ENCODE data around the gene JAML.

JAML gene

DNA sequence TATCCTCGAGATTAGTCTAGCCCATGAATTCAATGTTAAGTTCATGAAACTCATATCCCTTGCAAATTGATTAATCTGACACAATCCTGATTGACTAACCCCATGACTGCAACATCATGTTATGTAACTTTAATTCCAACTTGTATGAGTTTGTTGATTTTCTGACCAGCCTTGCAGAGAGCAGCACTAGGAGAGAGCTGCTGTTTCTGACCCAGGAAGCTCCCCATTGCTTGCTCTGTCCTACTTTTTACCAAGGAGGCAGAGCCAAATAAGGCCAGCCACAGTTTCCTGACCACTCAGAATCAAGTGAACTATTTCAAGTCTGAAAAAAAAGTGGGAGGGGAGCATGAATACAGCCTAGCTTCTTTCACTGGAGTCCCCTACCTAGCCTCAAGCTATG lies 14.1 kb upstream of the JAML start:
- DNase-seq: no peak

DNA sequence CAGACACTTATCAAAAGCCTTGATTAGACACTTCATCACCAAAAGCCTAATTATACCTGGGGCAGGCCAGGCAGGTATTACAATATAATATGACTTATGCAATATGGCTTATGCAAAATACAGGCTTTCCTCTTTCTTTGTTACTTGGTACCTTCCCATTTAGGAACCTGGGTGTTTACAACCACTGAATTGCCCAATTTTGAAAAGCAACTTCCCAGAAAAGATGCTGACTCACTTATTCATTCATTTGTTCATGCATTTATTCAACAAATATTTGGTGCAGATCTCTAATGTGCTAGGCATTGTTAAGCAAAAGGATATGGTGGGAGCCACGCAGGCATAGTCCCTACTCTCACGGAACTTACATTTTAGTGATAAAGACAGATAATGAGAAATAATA lies 13.6 kb upstream of the JAML start:
- DNase-seq: no peak

DNA sequence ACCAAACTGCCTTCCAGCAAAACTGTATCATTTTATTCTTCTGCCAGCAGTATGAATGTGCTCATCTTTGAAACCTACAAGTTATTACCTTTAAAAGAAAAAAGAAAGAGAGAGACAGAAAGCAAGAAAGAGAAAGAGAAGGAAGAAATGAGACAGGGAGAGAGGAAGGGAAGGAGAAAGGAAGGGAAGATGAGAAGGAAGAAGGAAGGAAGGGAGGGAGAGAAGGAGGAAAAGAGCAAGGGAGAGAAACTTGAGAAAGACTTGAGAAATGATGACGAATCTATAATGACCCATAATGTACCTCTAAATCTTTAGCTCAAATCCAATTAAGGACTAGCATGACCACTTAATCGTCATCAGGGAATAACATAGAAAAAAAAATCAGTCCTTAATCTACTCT lies 11.4 kb upstream of the JAML start:
- no peak for DNase-seq

DNA sequence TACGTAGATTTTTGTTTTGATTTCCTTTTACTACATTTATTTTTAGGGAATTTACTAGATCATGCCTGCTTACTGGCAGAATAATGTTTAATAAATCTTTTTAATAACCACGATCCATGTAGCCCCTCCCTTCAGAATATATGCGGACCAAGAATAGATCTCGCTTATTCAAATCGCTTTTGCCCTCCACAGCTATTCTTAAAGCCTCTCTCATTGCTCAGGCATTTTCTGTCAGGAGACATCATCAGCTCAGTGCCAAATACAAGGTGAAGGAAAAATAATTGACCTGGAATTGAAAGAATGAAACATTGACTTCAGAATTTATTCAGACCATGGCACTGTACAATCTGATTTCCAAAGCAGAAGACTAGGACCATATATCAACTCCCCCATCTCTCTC lies 10.0 kb upstream of the JAML start:
- DNase-seq: no peak

DNA sequence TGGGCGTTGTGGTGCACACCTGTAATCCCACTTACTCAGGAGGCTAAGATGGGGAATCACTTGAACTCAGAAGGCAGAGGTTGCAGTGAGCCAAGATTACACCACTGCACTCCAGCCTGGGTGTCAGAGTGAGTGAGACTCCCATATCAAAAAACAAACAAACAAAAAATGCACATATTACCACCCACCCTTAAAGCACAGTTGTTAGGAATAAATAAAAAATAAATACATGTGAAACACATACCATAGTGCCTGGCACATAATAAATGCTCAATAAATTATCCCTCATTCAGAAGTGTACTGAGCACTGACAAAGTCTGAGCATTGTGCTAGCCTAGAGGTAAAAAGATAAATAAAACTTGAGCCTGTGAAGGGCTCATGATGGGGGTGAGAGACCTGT lies 9.0 kb upstream of the JAML start:
- no peak for DNase-seq

DNA sequence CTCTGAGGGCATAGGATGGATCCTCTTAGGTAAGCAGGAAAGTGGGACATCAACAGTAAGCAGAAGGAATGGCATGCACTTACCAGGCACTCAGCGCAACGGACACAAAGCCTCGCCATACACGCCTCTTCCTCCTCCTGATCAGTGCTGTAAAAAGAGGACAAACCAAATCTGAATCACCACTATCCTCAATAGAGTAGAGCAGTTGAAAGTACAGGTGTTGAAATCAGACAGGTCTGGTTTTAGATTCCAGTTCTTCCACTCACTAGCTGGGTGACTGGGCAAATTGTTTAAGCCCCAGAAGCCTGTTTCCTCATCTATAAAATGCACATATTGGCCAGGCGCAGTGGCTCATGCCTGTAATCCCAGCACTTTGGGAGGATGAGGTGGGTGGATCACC lies 8.6 kb upstream of the JAML start:
- no peak for DNase-seq

DNA sequence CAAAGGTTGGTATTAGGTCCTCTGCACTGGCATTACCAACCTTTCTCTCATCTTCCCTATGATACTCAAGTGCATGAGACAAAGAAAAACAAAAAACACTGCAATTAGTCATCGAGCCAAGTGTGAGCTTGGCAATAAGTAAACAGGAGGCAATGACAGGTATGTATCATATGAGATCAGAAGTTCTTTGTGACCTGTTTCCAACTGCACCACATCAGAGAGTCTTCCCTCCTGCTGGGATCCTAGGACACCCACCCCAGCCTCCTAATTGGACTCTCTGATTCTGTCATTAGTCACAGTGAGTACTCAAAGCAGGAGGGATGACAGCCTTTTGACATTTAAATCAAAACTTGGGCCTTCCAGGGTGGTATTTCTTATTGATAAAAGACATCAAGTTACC lies 7.8 kb upstream of the JAML start:
- no peak for DNase-seq

DNA sequence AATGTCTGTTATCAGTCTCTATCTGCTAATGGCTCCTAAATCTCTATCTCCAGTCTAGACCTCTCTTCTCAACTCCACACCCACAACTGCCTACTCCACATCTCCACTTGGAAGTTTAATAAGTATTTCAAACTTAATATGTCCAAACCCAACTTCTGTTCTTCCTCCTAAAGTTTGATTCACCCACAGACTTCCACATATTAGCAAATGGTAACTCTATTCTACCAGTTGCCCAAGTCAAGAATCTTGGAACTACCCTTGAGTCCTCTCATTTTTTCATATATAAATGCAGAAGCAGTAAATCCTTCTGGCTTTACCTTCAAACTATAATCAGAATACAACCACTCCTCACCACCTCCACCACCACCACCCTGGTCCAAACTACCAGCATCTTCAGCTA lies 6.7 kb upstream of the JAML start:
- no peak for DNase-seq

DNA sequence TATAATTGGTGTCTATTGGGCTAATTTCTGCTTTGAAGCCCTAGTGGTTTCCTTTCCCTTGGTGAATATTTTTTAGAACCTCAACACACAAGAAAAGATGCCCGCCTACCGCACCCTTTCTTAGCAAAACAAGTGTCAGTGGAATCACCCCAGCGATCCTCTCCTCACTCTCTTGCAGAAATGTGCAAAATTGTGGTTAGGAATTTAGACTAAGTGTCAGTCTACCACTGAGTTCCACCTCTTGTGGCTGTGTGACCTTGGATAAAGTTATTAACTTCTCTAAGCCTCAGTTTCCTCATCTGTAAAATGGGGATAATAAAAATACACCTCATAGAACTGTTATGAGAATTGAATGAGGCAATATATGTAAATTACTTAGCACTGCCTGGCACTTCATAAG lies 5.3 kb upstream of the JAML start:
- no peak for DNase-seq

DNA sequence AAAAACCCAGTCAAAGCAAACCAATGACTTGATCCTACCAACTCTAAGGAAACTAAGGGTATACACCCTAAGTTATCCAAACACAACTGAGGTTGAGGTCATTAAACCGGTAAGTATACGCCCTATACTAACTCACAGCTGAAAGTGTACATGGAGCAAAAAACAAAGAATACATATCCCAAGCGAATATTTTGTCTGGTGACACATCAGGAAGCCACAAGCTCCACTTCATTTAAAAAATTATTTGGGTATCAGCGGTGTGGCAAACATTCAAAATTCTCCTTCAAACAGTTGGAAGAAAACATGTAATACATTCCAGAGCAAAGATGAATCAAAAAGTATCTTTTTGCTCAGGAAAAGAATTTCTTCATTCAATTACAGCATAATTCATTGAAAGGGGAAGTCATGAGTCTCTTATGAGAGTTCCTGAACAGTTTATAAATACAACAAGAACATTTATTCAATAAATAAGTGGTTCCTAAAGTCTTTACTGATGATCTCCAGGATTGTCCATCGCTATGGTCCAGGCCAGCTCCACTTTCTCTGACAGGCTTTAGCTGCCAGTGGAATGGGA lies 4.5 kb upstream of the JAML start:
- DNase-seq: no peak

DNA sequence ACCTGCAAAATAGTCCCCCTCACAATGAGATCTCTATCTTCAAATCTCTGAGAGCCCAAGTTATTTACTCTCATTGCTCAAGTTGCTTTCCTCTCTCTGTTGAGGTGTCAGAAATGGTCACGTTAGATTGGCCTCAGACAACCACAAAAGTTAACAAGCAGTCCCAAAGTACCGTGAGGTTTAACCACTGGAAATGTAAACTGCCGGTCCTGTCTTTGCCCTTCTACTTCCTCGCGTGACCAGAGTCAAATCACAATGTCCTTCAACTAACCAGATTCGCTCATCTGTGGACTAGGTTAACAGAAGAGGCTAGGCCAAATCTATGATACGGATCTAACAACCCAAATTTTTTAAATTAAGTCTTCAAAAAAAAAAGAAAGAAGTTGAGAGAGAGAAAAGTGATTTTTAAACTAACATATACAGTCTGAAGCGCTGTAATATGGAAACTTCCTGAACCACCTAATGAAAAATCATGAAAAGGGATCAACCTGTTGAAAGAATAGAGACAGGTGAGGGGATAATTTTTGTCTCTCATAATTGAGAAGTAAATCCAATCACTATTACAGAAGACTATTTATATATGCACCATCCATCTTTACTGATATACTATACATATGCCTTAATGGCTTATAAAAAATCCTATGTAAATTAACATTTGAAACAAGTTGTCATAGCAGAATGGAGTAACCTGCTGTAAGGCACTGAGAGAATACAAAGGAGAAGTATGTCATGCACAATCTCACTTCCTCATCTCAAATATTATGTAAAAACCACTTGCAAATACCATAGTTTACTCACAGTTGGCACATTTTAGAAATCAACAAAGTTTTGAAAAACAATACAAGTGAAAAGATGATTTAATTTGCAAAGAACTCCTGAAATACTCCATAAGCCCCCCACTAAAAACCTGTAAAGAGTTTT lies 3.3 kb upstream of the JAML start:
- DNase-seq: no peak

DNA sequence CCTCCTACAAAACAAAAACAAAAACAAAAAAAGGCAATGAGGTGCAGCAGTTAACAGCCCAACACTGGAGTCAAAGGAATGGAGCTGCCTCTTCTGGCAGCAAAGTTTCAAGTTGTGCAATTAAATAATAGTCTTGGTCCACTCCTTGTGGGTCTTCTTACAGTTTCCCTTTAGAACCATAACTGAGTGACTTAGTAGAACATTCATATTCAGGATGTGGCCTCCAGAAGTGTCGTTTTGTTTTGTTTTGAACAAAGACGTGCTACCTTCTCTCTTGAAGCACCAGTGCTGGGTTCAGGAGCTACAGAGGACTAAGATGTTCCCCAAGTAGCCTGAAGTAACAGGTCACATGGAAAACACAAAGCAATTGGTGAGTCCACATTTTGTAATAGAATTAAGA lies 2.0 kb upstream of the JAML start:
- no peak for DNase-seq

DNA sequence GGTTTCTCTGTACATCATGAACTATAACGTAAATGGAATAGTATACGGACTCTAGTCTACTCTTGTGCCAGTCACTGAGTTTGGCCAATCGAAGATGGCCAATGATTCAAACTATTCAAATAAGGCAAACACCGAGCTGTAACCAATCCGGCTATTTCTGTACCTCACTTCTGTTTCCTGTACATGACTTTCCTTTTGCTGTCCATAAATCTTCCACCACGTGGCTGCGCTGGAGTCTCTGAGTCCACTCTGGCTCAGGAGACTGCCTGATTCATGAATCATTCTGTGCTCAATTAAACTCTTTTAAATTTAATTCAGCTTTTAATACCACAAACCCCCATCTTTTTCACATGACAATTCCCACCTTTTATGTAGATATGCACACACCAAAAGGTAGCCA lies 1.5 kb upstream of the JAML start:
- DNase-seq: no peak

DNA sequence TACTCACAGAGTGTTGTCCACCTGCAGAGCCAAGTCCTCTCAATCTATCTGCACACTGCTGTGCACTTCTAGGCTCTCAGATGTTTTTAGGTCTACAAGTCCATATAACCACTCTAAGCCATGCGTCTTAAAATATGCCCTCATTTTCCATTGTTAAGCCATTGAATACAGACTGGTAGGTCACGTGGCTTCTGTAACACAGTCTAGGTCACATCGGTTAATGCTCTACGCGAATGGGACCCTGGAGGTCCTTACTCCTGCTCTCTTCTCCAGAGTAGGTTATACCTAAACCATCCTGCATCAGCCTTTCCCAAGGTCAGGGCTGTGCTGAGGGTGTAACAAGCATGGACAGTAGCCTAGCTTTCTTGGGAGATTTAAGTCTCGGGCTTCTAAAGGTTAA lies 819 bp downstream of the JAML start:
- DNase-seq: no peak

DNA sequence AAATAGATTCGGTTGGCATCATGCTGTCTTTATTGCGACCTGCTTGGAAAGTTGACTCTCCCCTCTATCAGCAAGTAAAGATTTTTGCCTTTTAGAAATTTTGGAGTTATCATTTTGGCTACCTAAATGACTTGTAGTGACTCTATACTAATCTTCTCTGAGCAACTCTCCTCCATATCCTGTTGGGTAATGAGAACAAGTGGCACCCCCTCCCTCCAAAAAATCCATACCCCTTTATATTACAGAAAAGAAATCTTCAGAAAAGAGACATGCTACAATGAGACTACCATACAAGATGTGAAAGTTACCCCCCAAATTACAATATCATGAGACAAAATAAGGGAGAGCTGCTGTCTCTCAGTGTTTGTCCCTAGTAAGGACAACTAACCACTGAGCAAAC lies 1.2 kb downstream of the JAML start:
- DNase-seq: no peak

DNA sequence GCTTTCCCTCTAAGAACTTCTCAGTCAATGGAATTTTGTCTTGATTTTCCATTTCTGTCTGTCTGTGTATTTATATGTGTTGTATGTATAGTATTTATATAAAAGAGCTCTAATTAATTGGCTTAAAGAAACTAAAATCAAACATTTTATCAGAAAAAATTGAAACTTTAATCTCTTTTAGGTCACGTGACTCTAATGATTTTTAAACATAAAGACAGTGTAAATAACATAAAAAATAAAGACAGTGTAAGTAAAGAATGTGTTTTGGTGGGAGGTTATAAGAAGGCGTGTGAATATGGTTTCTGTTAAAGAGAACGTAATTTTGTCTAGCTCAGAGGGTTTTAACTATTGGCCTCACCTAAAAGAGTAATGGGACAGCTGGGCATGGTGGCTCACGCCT lies 2.4 kb downstream of the JAML start:
- DNase-seq: no peak

DNA sequence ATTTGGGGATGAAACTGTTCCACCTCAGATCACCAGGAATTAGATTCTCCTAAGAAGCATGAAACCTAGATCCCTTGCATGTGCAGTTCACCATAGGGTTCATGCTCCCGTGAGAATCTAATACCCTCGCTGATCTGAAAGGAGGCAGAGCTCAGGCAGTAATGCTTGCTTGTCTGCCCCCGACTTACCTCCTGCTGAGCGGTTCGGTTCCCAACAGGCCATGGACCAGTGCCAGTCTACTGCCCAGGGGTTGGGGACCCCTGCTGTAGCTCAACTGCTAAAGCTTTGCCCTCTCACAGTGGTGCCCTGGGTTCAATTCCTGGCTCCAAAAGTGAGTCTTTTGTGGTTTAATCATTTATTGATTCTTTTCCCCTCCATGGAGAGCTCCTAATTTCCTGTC lies 3.4 kb downstream of the JAML start:
- DNase-seq: no peak

DNA sequence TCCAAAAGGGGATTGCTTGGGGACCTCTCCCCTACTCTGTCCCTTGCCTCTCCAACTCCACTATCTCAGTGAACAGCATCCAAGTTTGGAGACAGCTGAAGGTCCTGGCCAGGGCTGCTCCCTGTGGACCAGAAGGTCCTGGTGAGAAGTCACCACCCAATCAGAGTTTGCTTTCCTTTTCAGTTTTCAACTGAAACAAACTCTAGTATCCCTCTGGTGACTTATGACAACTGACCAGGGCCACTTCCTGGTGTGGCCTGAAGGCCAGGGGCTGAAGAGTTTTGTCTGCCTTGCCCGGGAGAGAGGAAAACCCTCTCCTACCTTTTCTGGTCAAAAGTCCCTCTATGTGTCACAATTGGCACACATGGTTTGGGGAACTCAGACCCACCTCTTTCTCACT lies 5.1 kb downstream of the JAML start:
- DNase-seq: no peak

DNA sequence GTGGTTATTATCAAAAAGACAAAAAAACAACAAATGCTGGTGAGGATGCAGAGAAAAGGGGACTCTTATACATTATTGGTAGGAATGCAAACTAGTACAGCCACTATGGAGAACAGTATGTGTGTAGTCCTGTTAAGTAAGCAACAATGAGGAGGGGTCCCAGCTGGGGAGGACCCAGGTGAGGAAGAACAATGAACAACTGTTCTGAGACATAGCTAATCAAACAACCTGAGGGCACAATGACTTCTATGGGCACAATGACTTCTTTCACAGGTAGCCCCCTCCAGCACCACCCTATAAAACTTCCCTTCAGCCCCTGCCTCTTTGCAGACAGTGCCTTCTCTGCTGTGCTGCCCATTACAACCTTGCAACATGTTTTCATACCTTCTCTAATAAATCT lies 5.6 kb downstream of the JAML start:
- no peak for DNase-seq

DNA sequence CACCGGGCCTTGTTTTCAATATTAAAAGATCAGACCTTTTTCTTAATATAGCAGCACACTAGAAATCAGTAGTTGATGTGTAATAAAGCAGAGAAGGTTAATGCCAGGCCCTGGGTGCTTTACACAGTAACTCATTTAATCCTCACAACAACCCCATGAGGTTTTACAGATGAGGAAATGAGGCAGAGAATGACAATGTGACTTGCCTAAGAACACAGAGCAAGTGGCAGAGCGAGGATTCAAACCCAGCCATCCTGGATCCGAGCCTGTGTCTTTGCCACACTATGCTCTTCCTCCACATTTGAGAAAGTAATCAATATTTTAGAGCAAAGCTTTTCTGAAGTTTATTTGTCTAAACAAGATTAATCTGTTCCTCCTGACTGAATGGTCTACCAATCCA lies 7.2 kb downstream of the JAML start:
- no peak for DNase-seq

DNA sequence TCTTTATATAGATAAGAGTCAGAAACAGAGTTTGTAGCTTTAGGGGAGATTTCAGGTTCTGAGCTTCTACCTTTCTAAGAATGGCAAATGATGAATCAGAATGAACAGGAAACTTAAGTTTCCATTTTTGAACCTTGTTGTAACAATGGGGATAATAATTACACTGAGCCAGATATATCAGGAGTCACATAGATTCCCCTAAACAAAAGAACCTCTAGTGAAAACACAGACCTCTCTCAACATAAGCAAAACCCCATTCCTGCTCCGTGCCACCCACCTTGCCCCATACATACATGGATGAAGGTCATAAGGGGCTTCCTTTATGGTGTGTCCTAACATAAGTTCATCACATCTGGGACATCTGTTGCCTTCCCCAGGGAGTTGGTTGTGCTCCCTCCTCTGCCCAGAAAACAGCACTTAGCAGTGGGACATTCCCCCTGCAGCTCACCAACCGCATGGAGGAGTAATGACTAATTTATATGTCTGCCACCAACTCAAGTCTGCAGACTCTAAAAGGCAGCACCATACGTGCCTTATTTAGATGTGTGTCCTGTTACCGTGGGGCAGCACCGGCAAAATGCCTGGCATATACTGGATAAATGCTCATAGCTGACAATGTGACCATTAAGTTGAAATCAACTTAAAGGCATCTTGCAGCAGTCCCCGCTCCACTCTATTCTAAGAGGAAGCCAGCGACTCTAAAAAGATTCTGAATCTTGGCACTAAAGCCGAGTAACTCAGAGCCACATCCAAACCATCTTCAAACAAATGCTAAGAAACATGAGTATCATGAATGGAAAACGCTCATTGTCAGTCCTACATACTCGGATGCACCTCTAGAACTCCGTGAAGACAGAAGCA lies 8.0 kb downstream of the JAML start:
- no peak for DNase-seq

DNA sequence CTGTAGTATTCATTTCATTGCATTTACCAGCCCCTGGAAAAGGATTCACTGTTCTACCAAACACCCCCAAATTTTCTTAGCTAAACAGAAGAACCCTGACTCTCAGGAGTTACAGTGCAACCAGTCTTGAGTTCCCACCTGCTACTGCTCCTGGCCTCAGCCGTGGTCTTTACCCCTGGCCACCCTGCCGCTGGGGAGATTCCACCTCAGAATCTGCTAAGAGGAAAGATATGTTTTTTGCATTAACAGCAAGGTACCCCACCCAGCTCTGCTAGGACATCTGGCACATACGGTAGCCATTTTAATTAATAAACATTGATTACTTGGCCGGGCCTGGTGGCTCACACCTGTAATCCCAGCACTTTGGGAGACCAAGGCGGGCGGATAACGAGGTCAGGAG lies 9.0 kb downstream of the JAML start:
- DNase-seq: no peak

DNA sequence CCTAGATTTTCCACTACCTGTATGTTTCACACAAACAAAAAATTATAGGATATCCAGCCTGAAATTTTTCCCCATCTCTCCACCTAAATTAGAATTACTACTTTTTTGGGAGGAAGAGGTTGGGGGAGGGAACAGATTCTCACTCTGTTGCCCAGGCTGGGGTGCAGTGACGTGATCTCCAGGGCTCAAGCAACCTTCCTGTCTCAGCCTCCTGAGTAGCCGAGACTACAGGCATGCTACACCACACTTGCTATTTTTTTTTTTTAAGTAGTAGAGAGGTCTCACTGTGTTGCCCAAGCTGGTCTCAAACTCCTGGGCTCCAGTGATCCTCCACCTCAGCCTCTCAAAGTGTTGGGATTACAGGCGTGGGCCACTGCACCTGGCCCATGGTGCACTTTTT lies 9.5 kb downstream of the JAML start:
- no peak for DNase-seq
